Measurements from ENCODE around the gene CPN2.
A peak's percentile ranks its signal among the peaks of the same experiment; 100 is the strongest.

CPN2 gene

GRCh38 chr3:194352667-194353246 lies 1.6 kb upstream of the CPN2 start:
- DNase-seq (ENCODE audit: low spot score): no peak

DNA sequence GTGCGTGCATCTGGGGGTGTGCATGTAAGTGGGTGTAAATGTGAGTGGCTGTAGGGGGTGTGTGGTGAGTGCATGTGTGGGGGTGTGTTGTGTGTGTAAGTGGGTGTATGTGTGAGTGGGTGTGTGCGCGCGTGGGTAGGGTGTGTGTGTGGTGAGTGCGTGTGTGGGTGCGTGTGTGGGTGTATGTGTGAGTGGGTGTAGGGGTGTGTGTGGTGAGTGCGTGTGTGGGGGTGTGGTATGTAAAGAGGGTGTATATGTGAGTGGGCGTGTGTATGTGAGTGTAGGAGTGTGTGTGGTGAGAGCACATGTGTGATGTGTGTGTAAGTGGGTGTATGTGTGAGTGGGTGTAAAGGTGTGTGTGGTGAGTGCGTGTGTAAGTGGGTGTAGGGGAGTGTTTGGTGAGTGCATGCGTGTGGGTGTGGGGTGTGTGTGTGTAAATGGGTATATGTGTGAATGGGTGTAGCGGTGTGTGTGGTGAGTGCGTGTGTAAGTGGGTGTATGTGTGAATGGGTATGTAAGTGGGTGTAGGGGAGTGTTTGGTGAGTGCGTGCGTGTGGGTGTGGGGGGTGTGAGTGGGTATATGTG lies 916 bp upstream of the CPN2 start:
- DNase-seq (ENCODE audit: low spot score): no peak

GRCh38 chr3:194350726-194351071 lies 429 bp downstream of the CPN2 start:
- DNase-seq (ENCODE audit: low spot score): no peak

- no peak for DNase-seq (ENCODE audit: low spot score)
Measured at GRCh38 chr3:194348354-194348753, 2.8 kb downstream of the CPN2 start.

DNA sequence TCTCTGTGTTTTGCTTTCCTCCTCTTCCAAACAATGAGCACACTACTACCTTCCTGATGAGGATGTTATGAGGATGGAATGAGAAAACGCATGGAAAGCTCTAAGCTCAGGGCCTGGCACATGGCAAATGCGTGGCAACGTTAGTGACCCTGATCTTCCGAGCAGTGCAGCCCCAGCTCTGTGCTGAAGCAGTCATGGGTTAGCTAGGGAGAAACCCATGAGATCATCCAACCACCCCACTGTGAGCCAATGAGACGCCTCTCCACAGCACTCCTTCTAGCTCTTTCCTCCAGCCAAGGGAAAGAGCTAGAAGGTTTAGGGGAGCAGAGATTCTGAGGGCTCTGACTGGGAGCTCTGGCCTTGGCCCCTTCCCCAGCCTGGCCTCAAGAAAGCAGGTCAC lies 4.5 kb downstream of the CPN2 start:
- DNase-seq (ENCODE audit: low spot score): no peak

- no peak for DNase-seq (ENCODE audit: low spot score)
Measured at GRCh38 chr3:194346035-194346434, 5.1 kb downstream of the CPN2 start.

- peak; percentile 87 for DNase-seq (ENCODE audit: low spot score)
Measured at GRCh38 chr3:194344012-194344411, 7.1 kb downstream of the CPN2 start.

DNA sequence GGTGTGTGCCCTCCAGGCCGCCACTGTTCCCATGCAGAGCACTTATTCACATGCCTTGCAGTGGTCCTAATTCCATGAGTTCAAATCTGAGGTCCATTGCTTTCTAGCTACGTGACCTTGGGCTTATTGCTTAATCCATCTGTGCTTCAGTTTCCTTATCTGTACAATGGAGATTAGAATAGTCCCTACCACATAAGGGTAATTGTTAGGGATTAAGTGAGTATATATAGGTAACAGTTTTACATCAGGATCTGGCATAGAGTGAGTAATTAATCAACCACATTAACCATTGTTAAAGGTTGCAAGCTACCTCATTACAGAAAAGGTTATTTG lies 7.6 kb downstream of the CPN2 start:
- no peak for DNase-seq (ENCODE audit: low spot score)

- DNase-seq (ENCODE audit: low spot score): no peak
Measured at GRCh38 chr3:194342861-194343560, 8.1 kb downstream of the CPN2 start.

DNA sequence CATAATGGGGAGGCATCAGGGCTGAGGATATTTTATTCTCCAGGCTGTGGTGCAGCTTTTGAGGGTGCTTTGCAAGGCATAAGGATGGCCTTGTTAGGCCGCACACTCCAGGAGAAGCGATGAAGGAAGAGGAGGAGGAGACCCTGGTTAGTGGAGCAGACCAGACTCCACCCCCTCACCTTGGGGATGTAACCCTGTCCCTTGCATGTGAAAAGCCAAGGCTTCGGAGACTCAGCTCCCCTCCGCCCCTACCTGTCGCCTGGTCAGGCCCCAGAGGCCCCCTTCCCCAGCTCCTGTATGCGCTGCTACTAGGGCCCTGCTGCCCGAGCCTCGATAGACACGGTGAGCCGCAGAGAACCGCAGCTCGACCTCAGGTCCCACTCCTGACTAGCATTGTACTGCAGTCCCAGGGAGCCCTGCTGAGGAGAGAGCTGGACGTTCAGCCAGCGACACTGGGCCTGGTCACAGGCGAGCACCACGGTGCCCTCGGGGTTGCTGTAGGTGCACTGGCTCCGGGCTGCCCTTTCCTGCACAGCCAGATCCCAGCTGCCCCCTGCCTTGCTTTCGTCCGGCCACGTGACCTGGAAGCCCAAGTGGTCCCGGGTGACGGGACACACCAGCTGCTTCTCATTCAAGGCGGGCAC lies 10.2 kb downstream of the CPN2 start:
- no peak for DNase-seq (ENCODE audit: low spot score)

- DNase-seq (ENCODE audit: low spot score): no peak
Measured at GRCh38 chr3:194339840-194340239, 11.3 kb downstream of the CPN2 start.

GRCh38 chr3:194339356-194339755 lies 11.8 kb downstream of the CPN2 start:
- no peak for DNase-seq (ENCODE audit: low spot score)

- no peak for DNase-seq (ENCODE audit: low spot score)
Measured at GRCh38 chr3:194337965-194338753, 13.0 kb downstream of the CPN2 start.

DNA sequence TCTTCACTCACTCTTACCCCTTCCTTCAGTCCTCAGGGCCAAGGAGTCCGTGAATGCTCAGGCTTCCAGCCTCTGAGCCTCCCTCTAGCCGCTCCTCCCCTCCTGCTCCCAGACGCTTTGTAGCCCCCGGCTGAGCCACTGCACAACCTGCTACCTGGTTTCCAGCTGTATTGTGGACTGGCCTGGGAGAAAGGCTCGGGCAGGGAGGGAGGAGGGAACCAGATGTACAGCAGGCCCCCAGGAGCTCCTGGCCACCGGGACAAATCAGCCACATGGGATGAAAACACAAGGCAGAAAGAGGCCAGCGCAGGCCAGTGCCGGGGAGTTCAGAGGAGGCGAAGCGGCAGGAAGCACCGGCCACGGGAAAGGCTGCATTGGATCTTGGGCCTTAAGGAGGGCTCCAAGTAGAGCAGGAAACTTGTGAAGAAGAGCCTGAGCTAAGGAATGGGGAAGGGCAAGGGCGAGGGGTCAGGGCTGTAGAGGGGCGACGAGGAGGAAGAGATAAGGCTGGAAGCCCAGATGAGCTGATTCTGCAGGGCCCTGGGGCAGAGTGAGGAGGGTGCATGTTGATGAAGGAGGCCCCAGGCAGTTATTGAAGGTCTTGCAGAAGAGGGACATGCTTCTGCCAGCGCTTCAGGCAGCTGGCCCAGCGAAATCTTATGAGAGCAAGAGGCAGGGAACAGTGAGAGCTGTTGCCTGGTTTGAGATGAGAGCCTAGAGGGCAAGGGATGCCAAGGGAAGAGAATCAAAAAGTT lies 14.3 kb downstream of the CPN2 start:
- no peak for DNase-seq (ENCODE audit: low spot score)

GRCh38 chr3:194333981-194334320 lies 17.2 kb downstream of the CPN2 start:
- no peak for DNase-seq (ENCODE audit: low spot score)

DNA sequence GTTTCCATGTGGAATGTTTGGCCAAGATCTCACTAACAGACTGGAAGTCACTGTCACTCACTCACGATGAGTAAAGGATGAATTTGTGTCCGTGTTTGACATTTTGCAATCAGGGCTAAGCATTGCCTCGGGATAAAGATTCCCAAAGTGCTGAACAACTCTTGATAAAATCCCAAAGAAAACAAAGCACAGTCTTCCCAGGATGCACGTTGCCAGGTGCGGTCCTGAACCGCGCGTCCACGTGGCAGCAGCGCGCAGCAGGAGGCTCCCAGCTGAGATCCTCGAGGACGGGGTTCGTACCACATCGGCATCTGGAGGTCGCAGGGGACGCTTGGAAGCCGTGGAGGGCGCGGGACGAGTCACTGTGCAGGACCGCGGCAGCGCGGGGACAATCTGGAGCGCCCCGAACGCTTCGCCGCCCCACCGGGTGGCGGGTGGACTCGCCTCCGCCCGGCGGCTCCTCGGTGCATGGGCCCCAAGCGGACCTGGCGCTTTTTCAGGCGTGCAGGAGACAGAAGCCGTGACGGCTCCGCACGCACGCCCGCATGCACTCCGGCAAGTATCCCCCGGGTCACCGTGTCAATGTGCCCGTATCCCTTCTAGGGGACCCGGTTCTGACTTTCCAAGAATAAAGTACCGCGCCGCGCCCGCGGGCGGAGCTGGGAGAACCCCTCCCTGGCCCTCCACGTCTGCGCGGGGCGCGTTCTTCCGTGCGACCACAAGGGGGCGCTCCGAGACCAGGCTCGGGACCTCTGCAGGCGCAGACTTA lies 17.7 kb downstream of the CPN2 start:
- DNase-seq (ENCODE audit: low spot score): peak; percentile 70

DNA sequence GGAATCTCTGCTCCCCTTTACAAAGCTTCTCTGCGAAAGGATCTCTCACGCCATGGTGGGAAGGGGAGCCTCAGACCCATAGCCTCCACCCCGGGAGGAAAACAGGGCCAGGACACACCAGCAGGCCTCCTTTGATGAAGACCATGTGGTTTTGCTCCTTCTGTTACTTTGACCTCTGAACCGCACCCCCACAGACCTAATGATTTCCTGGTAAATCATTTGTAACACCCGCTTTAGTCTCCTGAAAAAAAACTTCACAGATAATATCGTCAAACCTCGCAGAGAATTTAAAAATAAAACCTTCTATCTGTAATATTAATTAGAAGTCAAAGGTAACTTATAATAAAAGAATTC lies 18.3 kb downstream of the CPN2 start:
- no peak for DNase-seq (ENCODE audit: low spot score)

DNA sequence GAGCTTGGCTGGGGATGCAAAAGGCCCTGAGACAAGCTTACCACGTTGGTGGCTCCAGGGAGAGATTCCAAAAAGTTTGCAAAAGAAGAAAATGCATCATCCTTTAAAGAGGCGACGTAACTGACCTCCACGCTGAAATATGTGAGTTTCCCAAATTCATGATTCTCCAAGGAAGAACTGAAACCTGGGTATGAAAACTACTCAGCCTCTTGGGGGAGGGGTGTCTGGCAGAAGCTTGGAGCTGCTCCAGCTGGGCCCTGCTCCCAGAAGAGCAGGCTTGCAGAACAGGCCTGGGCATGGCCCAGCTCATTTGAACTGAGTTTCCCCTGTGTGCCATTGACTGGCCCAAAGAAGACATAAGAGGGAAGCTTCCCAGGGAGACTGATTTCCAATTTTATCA lies 20.5 kb downstream of the CPN2 start:
- no peak for DNase-seq (ENCODE audit: low spot score)

DNA sequence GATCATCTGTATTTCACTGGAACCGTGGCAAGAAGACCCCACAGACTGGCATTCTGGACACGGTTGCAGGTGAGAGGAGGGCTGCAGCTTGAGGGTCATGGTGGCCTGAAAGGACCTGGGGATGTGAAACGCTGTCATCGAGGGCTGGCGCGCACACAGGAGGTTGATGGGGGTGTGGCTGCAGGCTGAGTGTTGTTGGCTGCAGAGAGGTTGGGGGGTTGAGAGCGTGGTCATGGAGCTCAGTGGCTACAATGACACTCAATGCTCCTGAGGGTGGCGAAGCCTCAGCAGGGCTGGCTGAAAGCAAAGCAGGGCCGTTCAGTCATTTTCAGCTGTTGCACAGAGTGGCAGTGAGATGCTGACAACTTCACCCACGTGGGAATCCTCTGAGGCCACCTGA lies 21.0 kb downstream of the CPN2 start:
- DNase-seq (ENCODE audit: low spot score): no peak

- no peak for DNase-seq (ENCODE audit: low spot score)
Measured at GRCh38 chr3:194329583-194329965, 21.6 kb downstream of the CPN2 start.

DNA sequence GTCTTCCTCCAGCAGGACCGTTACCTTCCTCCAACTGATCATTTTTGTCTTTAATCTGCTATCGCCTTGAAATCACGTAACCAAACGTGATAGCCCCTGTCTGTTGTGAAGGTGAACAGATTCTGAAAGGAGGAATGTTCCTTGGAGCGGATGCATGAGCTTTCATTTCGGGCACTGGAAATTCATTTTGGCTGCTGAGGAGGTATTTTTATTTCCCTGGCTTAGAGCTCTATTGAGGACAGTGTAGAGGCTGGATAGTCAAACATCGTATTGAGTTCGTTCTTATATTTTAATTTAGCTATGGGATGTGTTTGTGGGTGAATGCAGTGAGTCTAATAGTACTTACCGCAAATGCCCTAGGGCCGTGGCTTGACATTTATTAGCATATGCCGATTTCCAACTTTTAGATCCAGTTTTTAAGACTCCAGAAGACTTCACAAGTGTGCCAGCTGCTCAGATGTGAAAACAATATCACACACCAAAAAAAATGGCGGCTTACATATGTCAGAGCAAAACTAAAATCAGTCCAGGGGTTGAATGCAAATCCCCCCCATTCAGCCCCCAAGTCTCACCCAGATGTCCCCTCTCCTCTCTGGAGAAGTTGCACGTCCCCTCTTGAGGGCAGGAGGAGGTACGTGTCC lies 22.1 kb downstream of the CPN2 start:
- DNase-seq (ENCODE audit: low spot score): no peak

Measured in COLO829 (cell line).